Neural cell (in vitro differentiated cells): Measurements from ENCODE around the gene AKAP5. TPM values are rescaled to one million over a fixed set of nuclear protein-coding genes. Genes with fewer than 3 reads are reported as not detected.

Experiments used
- H2AFZ ChIP-seq: fragments of 200-600, 300-800 bp; sonication (generic), shearing (Covaris generic); 2 replicates; pipeline ENCODE4 v1.6.0; 2014; ENCODE audit warnings: low read depth, mild to moderate bottlenecking, antibody characterized with exemption, low read length, moderate library complexity
- H3F3A ChIP-seq: fragments of 200-600 bp; shearing (Covaris generic); 2 replicates; pipeline ENCODE4 v1.6.1; 2016; ENCODE audit warnings: mild to moderate bottlenecking, moderate library complexity, mixed read lengths, antibody characterized with exemption, low read length; ENCODE audit not compliant: insufficient read depth, poor library complexity, severe bottlenecking
- H3K27ac ChIP-seq: fragments of 200-600, 300-800 bp; sonication (generic), shearing (Covaris generic); 2 replicates; pipeline ENCODE4 v1.5.1; 2014; ENCODE audit warnings: mild to moderate bottlenecking, low read length, moderate library complexity
- H3K27me3 ChIP-seq: fragments of 300-800, 200-600 bp; sonication (generic), shearing (Covaris generic); 2 replicates; pipeline ENCODE4 v1.6.0; 2014; ENCODE audit warnings: mild to moderate bottlenecking, low read depth, low read length, moderate library complexity; ENCODE audit not compliant: insufficient read depth
- H3K36me3 ChIP-seq: fragments of 300-800, 200-600 bp; sonication (generic), shearing (Covaris generic); 2 replicates; pipeline ENCODE4 v1.5.1; 2014; ENCODE audit warnings: mild to moderate bottlenecking, antibody characterized with exemption, low read length, moderate library complexity; ENCODE audit not compliant: insufficient read depth
- H3K4me2 ChIP-seq: fragments of 300-800, 200-600 bp; sonication (generic), shearing (Covaris generic); 2 replicates; pipeline ENCODE4 v1.6.0; 2014; ENCODE audit warnings: mild to moderate bottlenecking, low read length
- H3K4me3 ChIP-seq: fragments of 300-800, 200-600 bp; sonication (generic), shearing (Covaris generic); 2 replicates; pipeline ENCODE4 v1.5.1; 2014; ENCODE audit warnings: mild to moderate bottlenecking, low read length, moderate library complexity
- H3K79me2 ChIP-seq: fragments of 200-600 bp; shearing (Covaris generic); replicated peaks from 2 replicates; pipeline ENCODE4 v1.6.0; 2014; ENCODE audit warnings: mild to moderate bottlenecking, low read length, moderate library complexity; ENCODE audit not compliant: insufficient read depth
- H3K9ac ChIP-seq: fragments of 300-800, 200-600 bp; sonication (generic), shearing (Covaris generic); 2 replicates; pipeline ENCODE4 v1.6.1; 2016; ENCODE audit warnings: mild to moderate bottlenecking, low read length, mixed read lengths
- H3K9me2 ChIP-seq: fragments of 200-600 bp; shearing (Covaris generic); 2 replicates; pipeline ENCODE4 v1.6.1; 2016; ENCODE audit warnings: mild to moderate bottlenecking, low read length, mixed read lengths; ENCODE audit not compliant: insufficient read depth
- H3K9me3 ChIP-seq: fragments of 200-600, 300-800 bp; sonication (generic), shearing (Covaris generic); 2 replicates; pipeline ENCODE4 v1.6.1; 2016; ENCODE audit warnings: mild to moderate bottlenecking, mixed run types, low read length, moderate library complexity, mixed read lengths
- H4K20me1 ChIP-seq: fragments of 200-600 bp; shearing (Covaris generic); 2 replicates; pipeline ENCODE4 v1.6.1; 2016; ENCODE audit warnings: mild to moderate bottlenecking, mixed run types; ENCODE audit not compliant: insufficient read depth
- CTCF ChIP-seq: fragments of 450-650 bp; IDR thresholded peaks from 2 replicates; pipeline ENCODE4 v1.5.1; 2014; ENCODE audit warnings: antibody characterized with exemption, mild to moderate bottlenecking, moderate library complexity; ENCODE audit not compliant: poor library complexity, severe bottlenecking
- EP300 ChIP-seq: fragments of 450-650 bp; conservative IDR thresholded peaks from 2 replicates; pipeline ENCODE4 v1.6.1; 2014; ENCODE audit warnings: antibody characterized with exemption, mild to moderate bottlenecking, moderate library complexity; ENCODE audit not compliant: poor library complexity, severe bottlenecking
- EZH2 ChIP-seq: fragments of 200-600, 300-800 bp; shearing (Covaris generic), sonication (generic); IDR thresholded peaks from 2 replicates; pipeline ENCODE4 v1.6.1; 2014; ENCODE audit warnings: antibody characterized with exemption, low read length, borderline replicate concordance, mild to moderate bottlenecking; ENCODE audit not compliant: insufficient read depth, poor library complexity, severe bottlenecking
- MXI1 ChIP-seq: fragments of 450-650 bp; conservative IDR thresholded peaks from 2 replicates; pipeline ENCODE4 v1.6.1; 2014; ENCODE audit warnings: antibody characterized with exemption, mild to moderate bottlenecking; ENCODE audit not compliant: poor library complexity, severe bottlenecking
- POLR2AphosphoS5 ChIP-seq: IDR thresholded peaks from 2 replicates; pipeline ENCODE4 v1.6.1; 2012
- RAD21 ChIP-seq: fragments of 450-650 bp; conservative IDR thresholded peaks from 2 replicates; pipeline ENCODE4 v1.6.1; 2014; ENCODE audit warnings: antibody characterized with exemption, mild to moderate bottlenecking, moderate library complexity
- SMC3 ChIP-seq: fragments of 450-650 bp; conservative IDR thresholded peaks from 2 replicates; pipeline ENCODE4 v1.6.1; 2014; ENCODE audit warnings: antibody characterized with exemption, mild to moderate bottlenecking, moderate library complexity; ENCODE audit not compliant: poor library complexity
- TAF1 ChIP-seq: IDR thresholded peaks from 2 replicates; pipeline ENCODE4 v1.6.1; 2012; ENCODE audit warnings: low read depth
- polyA plus RNA-seq: library from polyadenylated mRNA; depleted of rRNA; stranded (reverse); fragments of >200 nt; gene quantifications from 2 replicates; pipeline ENCODE4 v1.2.3, GENCODE V29; 2014
- TF ChIP-seq, protein P1 (sequence below): IDR thresholded peaks from 2 replicates; pipeline ENCODE4 v1.6.1; 2012; ENCODE audit warnings: borderline replicate concordance

The AKAP5 gene
- polyA plus RNA-seq, 1 donor from 2014 or later, result 1.8 TPM

GRCh38 chr14:64465831-64466554, 694 bp downstream of the AKAP5 start:
- Histone ChIP-seq H4K20me1 (no peaks in the 10 kb centered on the region), H2AFZ (peak overlapping the region; percentile 81), H3K27ac (peak overlapping the region; percentile 7), H3K79me2 (no peaks in the 10 kb centered on the region), H3K9me3 (no peaks in the 10 kb centered on the region), H3F3A (no peaks in the 10 kb centered on the region), H3K9ac (peak overlapping the region; percentile 70), H3K36me3 (no peaks in the 10 kb centered on the region), H3K27me3 (no peaks in the 10 kb centered on the region), H3K9me2 (no peaks in the 10 kb centered on the region), H3K4me3 (peak overlapping the region; percentile 91), H3K4me2 (peak overlapping the region; percentile 25)
- TF ChIP-seq CTCF, result peak; percentile 41
- no peak for TF ChIP-seq EZH2
- TF ChIP-seq EP300, result no peak
- TF ChIP-seq, protein P1, sequence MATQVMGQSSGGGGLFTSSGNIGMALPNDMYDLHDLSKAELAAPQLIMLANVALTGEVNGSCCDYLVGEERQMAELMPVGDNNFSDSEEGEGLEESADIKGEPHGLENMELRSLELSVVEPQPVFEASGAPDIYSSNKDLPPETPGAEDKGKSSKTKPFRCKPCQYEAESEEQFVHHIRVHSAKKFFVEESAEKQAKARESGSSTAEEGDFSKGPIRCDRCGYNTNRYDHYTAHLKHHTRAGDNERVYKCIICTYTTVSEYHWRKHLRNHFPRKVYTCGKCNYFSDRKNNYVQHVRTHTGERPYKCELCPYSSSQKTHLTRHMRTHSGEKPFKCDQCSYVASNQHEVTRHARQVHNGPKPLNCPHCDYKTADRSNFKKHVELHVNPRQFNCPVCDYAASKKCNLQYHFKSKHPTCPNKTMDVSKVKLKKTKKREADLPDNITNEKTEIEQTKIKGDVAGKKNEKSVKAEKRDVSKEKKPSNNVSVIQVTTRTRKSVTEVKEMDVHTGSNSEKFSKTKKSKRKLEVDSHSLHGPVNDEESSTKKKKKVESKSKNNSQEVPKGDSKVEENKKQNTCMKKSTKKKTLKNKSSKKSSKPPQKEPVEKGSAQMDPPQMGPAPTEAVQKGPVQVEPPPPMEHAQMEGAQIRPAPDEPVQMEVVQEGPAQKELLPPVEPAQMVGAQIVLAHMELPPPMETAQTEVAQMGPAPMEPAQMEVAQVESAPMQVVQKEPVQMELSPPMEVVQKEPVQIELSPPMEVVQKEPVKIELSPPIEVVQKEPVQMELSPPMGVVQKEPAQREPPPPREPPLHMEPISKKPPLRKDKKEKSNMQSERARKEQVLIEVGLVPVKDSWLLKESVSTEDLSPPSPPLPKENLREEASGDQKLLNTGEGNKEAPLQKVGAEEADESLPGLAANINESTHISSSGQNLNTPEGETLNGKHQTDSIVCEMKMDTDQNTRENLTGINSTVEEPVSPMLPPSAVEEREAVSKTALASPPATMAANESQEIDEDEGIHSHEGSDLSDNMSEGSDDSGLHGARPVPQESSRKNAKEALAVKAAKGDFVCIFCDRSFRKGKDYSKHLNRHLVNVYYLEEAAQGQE, result no peak
- TF ChIP-seq RAD21, result no peak

- H3K27me3 ChIP-seq, result no peaks in the 10 kb centered on the region
- TF ChIP-seq EZH2 (no peak), EP300 (no peak), RAD21 (no peak), MXI1 (no peak), CTCF (no peak), SMC3 (no peak), TAF1 (no peak), POLR2AphosphoS5 (no peak)
- TF ChIP-seq, protein P1, result no peak
These were observed 1.8 kb downstream of the AKAP5 start for GRCh38 chr14:64467101-64467500.

More at GRCh38 chr14:64467101-64467500, 1.8 kb downstream of the AKAP5 start:
- Histone ChIP-seq H3K4me3 (no peak overlapping the region), H2AFZ (no peak overlapping the region), H3K27ac (no peak overlapping the region), H3K36me3 (no peaks in the 10 kb centered on the region), H3F3A (no peaks in the 10 kb centered on the region), H3K4me2 (no peak overlapping the region), H3K9me3 (no peaks in the 10 kb centered on the region), H3K9me2 (no peaks in the 10 kb centered on the region), H4K20me1 (no peaks in the 10 kb centered on the region), H3K9ac (no peak overlapping the region), H3K79me2 (no peaks in the 10 kb centered on the region)
